Gastroesophageal sphincter (tissue), 3 donors: ENCODE results near the gene SLC19A3.

Experiments
- CTCF ChIP-seq, 4 experiments: fragments of 200-600 bp in 2 of 4; fragments of 450-650 bp in 2 of 4; sonication (generic) in 1 of 4; IDR thresholded peaks; one replicate each; pipeline ENCODE4 v1.5.1; 2017 to 2019; ENCODE audit warnings: antibody characterized with exemption in 4 of 4, mild to moderate bottlenecking in 2 of 4, moderate library complexity in 2 of 4
- POLR2A ChIP-seq, 2 donors: fragments of 450-650 bp; IDR thresholded peaks; one replicate each; pipeline ENCODE4 v1.6.1; 2017; ENCODE audit warnings: antibody characterized with exemption in 2 of 2, mild to moderate bottlenecking in 2 of 2, moderate library complexity in 1 of 2

- no peak for TF ChIP-seq CTCF (IDR thresholded peaks at IDR 0.05)
- TF ChIP-seq POLR2A (IDR thresholded peaks at IDR 0.05): no peak
Measured at GRCh38 chr2:227761740-227762476, 44.1 kb upstream of the SLC19A3 start.
